Ovary (tissue), 3 donors: ENCODE data around the gene PRDM16.

Experiments used
- EP300 ChIP-seq: sonication (generic); formaldehyde crosslinking; IDR thresholded peaks from one replicate; pipeline ENCODE4 v1.6.1; 2017; ENCODE audit warnings: antibody characterized with exemption
- POLR2A ChIP-seq: fragments of 450-650 bp; IDR thresholded peaks from one replicate; pipeline ENCODE4 v1.6.1; 2017; ENCODE audit warnings: antibody characterized with exemption, mild to moderate bottlenecking, moderate library complexity
- TF ChIP-seq, protein P1 (sequence below), 3 donors: fragments of 450-650 bp in 2 of 3; fragments of 200-600 bp in 1 of 3; IDR thresholded peaks; one replicate each; pipeline versions ENCODE4 v1.5.1 to v1.8.0; 2016 to 2022; ENCODE audit warnings: antibody characterized with exemption in 3 of 3, mild to moderate bottlenecking in 1 of 3
- donor health status: DM: no; HTN: no; CAD: no.

DNA sequence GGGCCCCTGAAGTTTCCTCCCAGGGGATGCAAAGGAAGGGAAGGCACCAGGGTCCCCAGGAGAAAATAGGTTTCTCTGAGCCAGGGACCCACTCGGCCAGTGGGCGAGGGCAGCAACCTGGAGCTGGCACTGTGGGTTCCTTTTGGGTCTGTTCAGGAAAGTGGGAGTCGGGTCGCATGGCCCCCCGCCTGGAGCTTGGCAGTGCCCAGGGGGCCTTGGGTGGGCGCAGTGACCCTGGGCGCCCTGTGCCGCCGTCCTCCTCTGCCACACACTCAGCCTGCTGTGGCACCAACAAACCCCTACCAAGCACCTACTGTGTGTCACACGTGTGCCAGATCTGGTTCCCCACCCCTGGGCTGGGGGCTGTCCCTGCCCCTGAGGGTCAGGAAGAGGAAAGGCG, 296.0 kb downstream of the PRDM16 start:
- no peak for TF ChIP-seq POLR2A
- TF ChIP-seq, protein P1, sequence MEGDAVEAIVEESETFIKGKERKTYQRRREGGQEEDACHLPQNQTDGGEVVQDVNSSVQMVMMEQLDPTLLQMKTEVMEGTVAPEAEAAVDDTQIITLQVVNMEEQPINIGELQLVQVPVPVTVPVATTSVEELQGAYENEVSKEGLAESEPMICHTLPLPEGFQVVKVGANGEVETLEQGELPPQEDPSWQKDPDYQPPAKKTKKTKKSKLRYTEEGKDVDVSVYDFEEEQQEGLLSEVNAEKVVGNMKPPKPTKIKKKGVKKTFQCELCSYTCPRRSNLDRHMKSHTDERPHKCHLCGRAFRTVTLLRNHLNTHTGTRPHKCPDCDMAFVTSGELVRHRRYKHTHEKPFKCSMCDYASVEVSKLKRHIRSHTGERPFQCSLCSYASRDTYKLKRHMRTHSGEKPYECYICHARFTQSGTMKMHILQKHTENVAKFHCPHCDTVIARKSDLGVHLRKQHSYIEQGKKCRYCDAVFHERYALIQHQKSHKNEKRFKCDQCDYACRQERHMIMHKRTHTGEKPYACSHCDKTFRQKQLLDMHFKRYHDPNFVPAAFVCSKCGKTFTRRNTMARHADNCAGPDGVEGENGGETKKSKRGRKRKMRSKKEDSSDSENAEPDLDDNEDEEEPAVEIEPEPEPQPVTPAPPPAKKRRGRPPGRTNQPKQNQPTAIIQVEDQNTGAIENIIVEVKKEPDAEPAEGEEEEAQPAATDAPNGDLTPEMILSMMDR (IDR thresholded peaks at IDR 0.05) = no peak
- no peak for TF ChIP-seq EP300
